Right forelimb (tissue), 1 donor: ENCODE results near the gene OR52B2.
"Not testable (repeated sequence)": the region's sequence is repeated elsewhere in the genome, so short reads cannot be mapped to it uniquely, and the experiment has no call there.

Experiments
- DNase-seq: peaks from one replicate; pipeline ENCODE4 v3.0.0-alpha.2; 2018

Gene OR52B2

DNA sequence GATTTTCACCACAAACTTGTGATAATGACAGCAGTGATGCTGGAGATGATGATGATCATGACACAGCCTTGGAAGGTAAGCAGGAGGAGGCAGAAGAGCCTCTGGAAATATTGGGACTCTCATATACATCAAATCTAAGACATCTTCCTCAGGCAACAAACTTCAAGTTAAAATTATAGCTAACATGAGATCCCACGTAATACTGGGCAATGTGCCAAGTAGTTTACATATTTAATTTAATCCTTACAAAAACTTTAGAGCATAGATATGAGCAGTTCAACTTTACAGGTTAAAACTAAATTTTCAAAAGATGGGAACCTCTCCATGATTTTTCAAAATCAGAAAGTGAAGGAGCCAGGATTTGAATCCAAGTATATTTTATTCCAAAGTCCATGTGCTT, 19.0 kb downstream of the OR52B2 start:
- no peak for DNase-seq

DNA sequence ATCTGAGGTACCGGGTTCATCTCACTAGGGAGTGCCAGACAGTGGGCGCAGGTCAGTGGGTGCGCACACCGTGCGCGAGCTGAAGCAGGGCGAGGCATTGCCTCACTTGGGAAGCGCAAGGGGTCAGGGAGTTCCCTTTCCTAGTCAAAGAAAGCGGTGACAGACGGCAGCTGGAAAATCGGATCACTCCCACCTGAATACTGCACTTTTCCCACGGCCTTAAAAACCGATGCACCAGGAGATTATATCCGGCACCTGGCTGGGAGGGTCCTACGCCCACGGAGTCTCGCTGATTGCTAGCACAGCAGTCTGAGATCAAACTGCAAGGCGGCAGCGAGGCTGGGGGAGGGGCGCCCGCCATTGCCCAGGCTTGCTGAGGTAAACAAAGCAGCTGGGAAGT, 26.4 kb downstream of the OR52B2 start:
- not testable (repeated sequence) for DNase-seq

DNA sequence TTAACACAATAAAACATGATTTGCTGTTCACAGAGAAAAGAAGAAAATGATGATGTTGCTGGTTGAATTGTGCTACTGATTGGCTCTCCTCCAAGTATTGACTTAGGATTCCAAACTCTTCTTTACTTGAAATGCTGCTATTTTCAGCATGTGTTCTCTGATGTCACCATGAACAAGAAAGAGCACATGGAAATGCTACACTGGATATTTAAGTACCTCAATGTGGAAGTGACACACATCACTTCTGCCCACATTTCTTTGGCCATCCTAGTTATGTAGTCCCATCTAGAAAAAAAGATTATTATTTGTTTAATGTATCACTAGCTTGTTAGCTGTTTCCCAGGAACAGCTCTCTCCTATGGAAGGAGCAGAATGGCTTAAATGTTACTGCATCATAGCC, 27.2 kb downstream of the OR52B2 start:
- DNase-seq = no peak

DNA sequence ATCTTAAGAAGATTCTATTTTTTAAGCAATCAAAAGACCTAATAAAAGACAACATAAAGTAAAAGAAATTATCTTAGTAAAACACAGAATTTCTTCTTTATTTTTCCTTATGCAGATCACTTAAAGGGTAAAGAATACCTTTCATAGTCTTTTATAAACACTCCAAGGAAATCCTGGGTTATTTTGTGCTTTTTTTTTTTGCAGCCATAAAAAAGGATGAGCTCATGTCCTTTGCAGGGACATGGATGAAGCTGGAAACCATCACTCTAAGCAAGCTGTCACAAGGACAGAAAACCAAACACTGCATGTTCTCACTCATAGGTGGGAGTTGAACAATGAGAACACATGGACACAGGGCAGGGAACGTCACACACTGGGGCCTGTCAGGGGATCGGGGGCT, 34.2 kb downstream of the OR52B2 start:
- not testable (repeated sequence) for DNase-seq

DNA sequence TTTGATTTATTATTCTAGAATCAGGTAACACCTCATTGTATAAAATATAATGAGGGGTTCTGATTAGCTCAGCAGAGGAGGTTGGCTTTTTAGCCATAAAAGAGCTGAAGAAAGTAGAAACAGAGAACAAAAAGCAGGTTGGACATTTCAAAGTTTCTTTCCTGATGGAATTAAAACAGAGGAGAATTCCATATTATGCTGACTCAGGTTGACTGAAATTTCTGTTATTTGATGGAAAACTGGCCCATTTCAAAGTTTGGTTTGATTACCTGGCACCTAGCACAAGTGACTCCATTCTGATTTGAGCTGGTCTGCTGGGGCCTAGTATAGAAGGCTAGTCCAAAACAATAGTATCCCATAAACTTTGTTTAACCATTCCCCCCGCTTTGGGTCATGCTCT, 37.7 kb downstream of the OR52B2 start:
- DNase-seq = no peak

DNA sequence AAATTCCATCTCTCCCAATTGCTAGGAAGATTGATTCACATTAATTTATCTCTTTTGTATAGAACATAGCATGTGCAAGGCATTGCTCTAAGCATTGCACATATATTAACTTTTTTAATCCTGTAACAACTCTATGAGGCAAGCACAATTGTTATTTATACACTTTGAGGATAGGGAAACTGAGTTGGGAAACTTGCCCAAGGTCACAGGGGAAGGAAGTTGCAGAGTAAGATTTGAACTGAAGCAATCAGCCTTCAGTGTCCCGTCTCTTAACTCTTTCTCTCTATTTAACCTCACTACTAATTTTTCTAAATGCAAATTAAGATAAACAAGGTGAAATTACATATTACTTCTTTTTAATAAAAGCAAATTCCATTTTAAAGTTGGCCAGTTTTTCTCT, 40.5 kb downstream of the OR52B2 start:
- no peak for DNase-seq

DNA sequence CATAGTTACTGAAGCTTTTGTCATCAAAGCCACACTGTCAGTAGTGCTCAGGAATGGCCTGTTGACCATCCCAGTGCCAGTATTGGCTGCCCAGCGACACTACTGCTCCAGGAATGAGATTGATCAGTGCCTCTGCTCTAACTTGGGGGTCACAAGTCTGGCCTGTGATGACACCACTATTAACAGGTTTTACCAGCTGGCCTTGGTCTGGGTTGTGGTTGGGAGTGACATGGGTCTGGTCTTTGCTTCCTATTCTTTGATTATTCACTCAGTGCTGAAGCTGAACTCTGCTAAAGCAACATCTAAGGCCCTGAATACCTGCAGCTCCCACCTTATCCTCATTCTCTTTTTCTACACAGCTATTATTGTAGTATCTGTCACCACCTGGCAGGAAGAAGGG, 41.1 kb downstream of the OR52B2 start:
- no peak for DNase-seq

DNA sequence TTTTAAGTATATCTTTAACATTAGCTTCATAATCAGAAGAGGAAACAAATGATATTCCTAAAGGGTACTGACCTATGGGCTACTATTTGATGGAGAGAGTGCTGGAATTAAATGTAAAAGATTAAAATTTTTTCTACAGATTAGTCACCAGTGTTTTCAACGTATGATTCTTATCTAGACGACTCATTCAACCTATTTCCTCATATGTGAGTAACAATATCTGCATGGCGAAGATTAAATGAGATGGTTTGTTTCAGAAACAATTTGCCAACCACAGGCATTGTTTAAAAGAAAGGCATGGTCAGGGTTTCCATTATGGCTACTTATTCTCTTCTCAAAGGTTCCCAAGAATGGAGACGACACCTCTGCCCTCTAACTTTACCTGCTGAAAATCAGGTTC, 42.2 kb downstream of the OR52B2 start:
- no peak for DNase-seq

DNA sequence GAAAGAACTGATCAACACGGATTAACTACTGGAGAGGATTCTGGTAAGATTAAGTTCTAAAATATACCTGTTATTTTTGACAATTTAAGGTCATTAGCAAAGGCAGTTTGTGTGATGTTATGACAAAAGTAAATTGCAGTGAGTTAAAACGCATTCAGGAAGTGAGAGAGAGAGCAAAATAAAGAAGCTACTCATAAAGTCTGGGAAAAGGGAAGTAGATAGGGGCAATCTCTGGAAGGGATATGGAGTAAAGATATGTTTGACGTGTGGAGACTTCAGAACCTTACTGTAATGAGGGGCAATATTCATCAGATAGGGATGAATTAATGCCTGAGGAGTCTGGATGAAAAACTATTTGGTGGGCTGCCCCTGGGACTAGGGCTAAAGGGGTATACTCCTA, 45.9 kb downstream of the OR52B2 start:
- no peak for DNase-seq
